Fibroblast of gingiva (primary cell): ENCODE data around the gene RACGAP1.

Source experiments
- DNase-seq: peaks from one replicate; pipeline ENCODE4 v3.0.0-alpha.2; 2011; ENCODE audit warnings: low read depth

The RACGAP1 gene

GRCh38 chr12:50025187-50026059 is at the start of gene RACGAP1:
TSS of gene RACGAP1 (minus strand) at chr12:50025494. CDS start at chr12:50016715, 8,779 bp downstream.
- peak; percentile 97 for DNase-seq

- no peak for DNase-seq
These were observed 48.4 kb upstream of the RACGAP1 start for GRCh38 chr12:50073712-50074111.

- no peak for DNase-seq
These were observed 47.9 kb upstream of the RACGAP1 start for GRCh38 chr12:50073206-50073605.

GRCh38 chr12:50072198-50072907 is 47.1 kb upstream of the RACGAP1 start:
- no peak for DNase-seq

- peak; percentile 78 for DNase-seq
These were observed 45.2 kb upstream of the RACGAP1 start for GRCh38 chr12:50070314-50071060.

GRCh38 chr12:50069539-50069938 is 44.2 kb upstream of the RACGAP1 start:
- no peak for DNase-seq

- no peak for DNase-seq
These were observed 43.8 kb upstream of the RACGAP1 start for GRCh38 chr12:50069069-50069468.

- peak; percentile 76 for DNase-seq
These were observed 41.1 kb upstream of the RACGAP1 start for GRCh38 chr12:50066402-50066801.

- DNase-seq = no peak
These were observed 40.5 kb upstream of the RACGAP1 start for GRCh38 chr12:50065726-50066310.

- DNase-seq = no peak
These were observed 37.6 kb upstream of the RACGAP1 start for GRCh38 chr12:50062728-50063460.

- no peak for DNase-seq
These were observed 36.8 kb upstream of the RACGAP1 start for GRCh38 chr12:50061946-50062686.

GRCh38 chr12:50061171-50061570 is 35.9 kb upstream of the RACGAP1 start:
- peak; percentile 28 for DNase-seq

- DNase-seq = no peak
These were observed 34.8 kb upstream of the RACGAP1 start for GRCh38 chr12:50060120-50060468.

- DNase-seq = no peak
These were observed 34.3 kb upstream of the RACGAP1 start for GRCh38 chr12:50059440-50060119.

- DNase-seq = no peak
These were observed 33.5 kb upstream of the RACGAP1 start for GRCh38 chr12:50058743-50059312.

- DNase-seq = no peak
These were observed 32.8 kb upstream of the RACGAP1 start for GRCh38 chr12:50057896-50058670.

- peak; percentile 67 for DNase-seq
These were observed 31.9 kb upstream of the RACGAP1 start, which contains the start of gene ASIC1 for GRCh38 chr12:50057000-50057841. TSS of gene ASIC1 (plus strand) at chr12:50057596. CDS start at chr12:50058767, 1,171 bp downstream.

- no peak for DNase-seq
These were observed 31.3 kb upstream of the RACGAP1 start for GRCh38 chr12:50056639-50056976.
